LoVo (cell line): ENCODE results near the gene CALML6.

ENCODE experiments used
- DNase-seq: peaks from one replicate; pipeline ENCODE4 v3.0.0-alpha.2; 2016; ENCODE audit warnings: low spot score

The CALML6 gene

GRCh38 chr1:1965546-1965945, 50.5 kb downstream of the CALML6 start:
- DNase-seq, result no peak

GRCh38 chr1:1966071-1966740, 51.1 kb downstream of the CALML6 start:
- DNase-seq, result no peak
